HuH-7.5 (cell line): ENCODE results near the gene CTAGE1.
"Not testable (repeated sequence)": the region's sequence is repeated elsewhere in the genome, so short reads cannot be mapped to it uniquely, and the experiment has no call there.

ENCODE experiments used
- DNase-seq: peaks from one replicate; pipeline ENCODE4 v3.0.0; 2011; ENCODE audit warnings: low spot score

Gene CTAGE1

DNA sequence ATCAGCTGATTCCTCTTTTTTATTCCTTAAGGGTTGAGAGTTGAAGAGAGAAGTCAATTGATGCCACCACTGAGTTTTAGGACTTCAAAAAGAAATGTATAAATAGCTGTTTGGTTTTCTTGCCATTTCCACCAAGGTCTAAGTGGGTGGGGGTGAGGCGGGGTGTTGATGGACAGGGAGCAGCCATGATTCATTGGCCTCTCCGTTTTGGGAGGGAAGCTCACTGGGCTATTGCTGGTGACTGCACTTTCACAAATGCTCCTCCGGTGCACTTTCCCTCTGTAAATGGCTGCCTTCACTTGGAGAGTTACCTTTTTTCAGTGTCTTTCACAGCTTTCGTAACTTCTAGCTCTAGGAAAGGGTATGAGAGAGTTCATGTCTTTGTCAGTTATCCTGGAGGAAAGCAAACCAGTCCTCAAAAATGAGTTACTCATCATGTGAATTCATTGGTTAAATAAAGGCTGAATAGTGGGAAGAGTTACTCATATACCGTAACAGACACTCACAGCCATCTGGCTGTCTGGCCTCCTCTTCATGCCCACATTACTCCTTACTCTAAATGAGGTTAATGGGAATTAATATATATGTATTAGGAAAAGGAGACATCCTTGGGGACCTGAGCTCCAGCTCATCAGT lies 17.4 kb upstream of the CTAGE1 start:
- no peak for DNase-seq

DNA sequence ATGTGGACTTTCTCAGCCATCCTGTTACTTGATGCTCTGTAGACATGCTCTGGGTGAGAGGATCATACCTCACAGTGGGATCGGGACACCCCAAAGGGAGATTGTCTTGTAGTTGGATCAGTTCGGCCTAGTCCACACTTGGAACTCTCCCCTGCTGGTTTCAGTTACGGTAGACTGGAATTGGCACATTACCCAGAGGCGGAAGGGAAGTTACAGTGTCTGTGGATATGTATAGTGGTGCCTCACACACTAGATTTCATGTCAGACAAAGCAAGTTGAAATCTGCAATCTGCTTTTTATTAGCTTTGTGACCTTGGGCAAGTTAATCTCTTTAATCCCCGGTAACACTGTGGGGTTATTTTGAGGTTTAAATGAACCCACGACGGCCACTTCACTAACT lies 16.2 kb upstream of the CTAGE1 start:
- DNase-seq, result no peak

- no peak for DNase-seq
These were observed 15.0 kb upstream of the CTAGE1 start for GRCh38 chr18:22432657-22433137.

- no peak for DNase-seq
These were observed 11.8 kb upstream of the CTAGE1 start for GRCh38 chr18:22429564-22429963.

GRCh38 chr18:22428672-22429071 lies 11.0 kb upstream of the CTAGE1 start:
- DNase-seq, result no peak

GRCh38 chr18:22427822-22428549 lies 10.3 kb upstream of the CTAGE1 start:
- DNase-seq, result no peak

GRCh38 chr18:22424565-22424963 lies 6.8 kb upstream of the CTAGE1 start:
- no peak for DNase-seq

DNA sequence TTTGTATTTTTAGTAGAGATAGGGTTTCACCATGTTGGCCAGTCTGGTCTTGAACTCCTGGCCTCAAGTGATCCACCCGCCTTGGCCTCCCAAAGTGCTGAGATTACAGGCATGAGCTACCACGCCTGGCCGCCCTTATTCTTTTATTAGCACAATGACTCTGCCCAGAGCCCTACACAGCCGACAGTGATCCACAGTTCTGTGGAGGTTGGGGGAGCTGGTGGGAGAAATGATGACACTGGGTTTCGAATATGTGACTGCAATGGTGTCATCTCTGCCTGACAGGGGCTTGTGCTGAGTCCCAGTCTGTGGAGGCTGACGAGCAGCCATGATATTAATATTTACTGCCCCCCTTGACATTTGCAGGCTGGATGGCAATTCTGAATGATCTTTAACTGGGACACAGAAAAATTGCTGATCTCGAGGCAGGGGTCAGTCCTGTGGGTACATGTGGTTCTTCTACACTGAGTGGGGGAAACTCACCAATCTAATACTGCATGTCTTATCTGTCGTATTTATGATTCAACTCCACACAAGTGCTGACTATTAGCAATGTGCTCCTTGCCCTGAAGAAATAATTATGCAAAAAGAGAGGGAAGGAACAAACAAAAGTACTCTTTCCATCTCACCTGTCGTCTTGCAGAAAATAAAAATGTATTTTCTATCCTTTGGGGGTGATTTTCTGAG lies 6.3 kb upstream of the CTAGE1 start:
- no peak for DNase-seq

- DNase-seq, result no peak
These were observed 5.3 kb upstream of the CTAGE1 start for GRCh38 chr18:22422909-22423548.

DNA sequence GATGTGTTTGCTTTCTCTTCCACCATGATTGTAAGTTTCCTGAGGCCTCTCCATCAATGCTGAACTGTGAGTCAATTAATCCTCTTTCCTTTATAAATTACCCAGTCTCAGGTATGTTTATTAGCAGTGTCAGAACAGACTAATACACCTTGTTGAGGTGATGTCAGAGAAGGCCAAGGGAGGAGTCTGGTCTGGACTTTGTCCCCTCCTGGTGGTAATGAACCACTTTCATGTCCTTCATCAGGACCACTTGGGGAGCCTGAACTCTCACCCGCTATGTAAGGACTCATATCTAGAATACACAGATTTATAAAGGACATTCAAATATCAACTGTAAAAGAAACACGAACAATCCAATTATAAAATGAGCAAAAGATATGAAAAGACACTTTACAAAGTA lies 2.9 kb upstream of the CTAGE1 start:
- DNase-seq, result no peak

- DNase-seq, result no peak
These were observed 5.4 kb downstream of the CTAGE1 start for GRCh38 chr18:22412176-22412911.

GRCh38 chr18:22411446-22411845 lies 6.3 kb downstream of the CTAGE1 start:
- no peak for DNase-seq

GRCh38 chr18:22410126-22410525 lies 7.6 kb downstream of the CTAGE1 start:
- DNase-seq, result no peak

- no peak for DNase-seq
These were observed 8.3 kb downstream of the CTAGE1 start for GRCh38 chr18:22409445-22409844.

- DNase-seq, result no peak
These were observed 9.7 kb downstream of the CTAGE1 start for GRCh38 chr18:22408059-22408458.

GRCh38 chr18:22405142-22405541 lies 12.6 kb downstream of the CTAGE1 start:
- DNase-seq, result no peak

GRCh38 chr18:22403950-22404349 lies 13.8 kb downstream of the CTAGE1 start:
- no peak for DNase-seq

DNA sequence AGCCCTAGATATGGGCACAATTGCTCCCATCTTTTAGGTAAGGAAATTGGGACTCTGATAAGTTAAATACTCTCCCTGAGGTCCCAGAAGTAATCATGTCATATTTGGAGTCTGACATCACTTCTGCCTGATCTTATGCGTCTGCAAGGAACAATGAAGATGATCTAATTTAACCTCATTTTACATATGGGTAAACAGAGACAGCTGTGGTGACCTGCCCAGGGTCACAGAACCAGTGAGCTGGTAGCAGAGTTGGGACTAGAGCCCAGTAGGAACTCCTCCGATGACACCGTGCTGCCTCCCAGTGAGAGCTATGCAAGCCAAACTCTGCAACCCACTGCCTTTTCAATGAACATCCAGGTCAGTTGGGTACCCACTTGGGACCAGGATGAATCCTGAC lies 17.8 kb downstream of the CTAGE1 start:
- no peak for DNase-seq

DNA sequence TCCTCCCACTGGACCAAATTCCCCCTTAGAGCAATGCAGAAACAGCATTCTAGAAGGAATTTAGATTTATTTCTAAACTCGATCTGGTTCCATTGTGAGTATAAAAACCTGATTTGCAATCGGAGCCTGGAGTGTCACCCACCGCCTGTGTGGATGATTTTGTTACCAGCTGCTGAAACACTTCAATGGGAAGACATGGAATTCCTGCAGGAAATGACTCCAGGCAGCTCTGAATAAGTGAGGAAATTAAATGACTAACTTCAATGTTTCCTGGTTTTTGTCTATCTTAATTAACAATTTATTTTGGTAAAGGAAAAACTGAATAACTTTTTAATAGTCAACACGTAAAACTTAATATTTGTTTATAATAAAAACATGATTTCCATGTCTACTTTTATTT lies 19.3 kb downstream of the CTAGE1 start:
- no peak for DNase-seq

GRCh38 chr18:22394428-22394827 lies 23.3 kb downstream of the CTAGE1 start:
- DNase-seq, result no peak

DNA sequence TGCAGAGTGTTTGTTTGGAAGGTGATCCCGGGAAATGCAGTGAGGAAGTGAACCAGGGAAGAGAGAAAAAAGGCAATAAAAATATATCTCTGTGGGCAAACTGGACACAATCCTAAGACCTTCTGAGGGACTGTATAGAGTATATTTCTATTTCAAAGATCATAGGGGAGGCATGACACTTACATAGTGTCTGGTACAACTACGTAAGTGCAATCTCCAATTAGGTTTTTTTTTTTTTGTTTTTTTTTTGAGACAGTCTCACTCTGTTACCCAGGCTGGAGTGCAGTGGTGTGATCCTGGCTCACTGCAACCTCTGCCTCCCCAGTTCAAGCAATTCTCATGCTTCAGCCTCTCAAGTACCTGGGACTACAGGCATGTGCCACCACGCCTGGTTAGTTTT lies 24.6 kb downstream of the CTAGE1 start:
- not testable (repeated sequence) for DNase-seq
